NT2/D1 (cell line): ENCODE results near the gene CACHD1.

Experiments used
- SUZ12 ChIP-seq: IDR thresholded peaks from 2 replicates; pipeline ENCODE4 v1.6.1; 2011; ENCODE audit not compliant: insufficient read length, insufficient read depth; ENCODE audit errors: extremely low read depth
- YY1 ChIP-seq: IDR thresholded peaks from 2 replicates; pipeline ENCODE4 v1.6.1; 2011; ENCODE audit not compliant: insufficient read length, insufficient read depth
- ZNF274 ChIP-seq: IDR thresholded peaks from 2 replicates; pipeline ENCODE4 v1.6.1; 2011; ENCODE audit warnings: mild to moderate bottlenecking, low read depth, low read length

DNA sequence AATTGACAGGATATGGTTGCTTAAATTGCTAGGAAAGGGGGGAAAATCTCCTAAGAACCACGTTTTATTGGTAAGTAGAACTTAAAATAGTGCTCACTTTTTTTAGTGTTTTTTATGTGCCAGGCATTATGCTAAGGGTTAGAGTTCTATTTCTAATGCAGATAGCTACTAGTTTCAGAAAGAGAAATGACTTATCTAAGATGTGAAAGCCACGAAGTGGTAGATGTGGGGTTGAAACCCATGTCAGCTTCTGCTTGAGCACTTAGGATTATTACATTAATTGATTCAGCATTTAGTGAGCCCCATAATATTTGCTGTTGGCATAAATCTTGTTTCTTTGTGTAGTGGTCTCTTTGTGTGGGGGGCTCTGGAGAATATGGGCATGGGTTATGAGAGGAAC lies 24.7 kb downstream of the CACHD1 start:
- TF ChIP-seq SUZ12 (no peak), YY1 (no peak), ZNF274 (no peak)
